GM21381 (cell line): ENCODE data around the gene PEAK3.

Source experiments
- ATAC-seq: cut with Tn5 transposase; IDR thresholded peaks from one replicate; pipeline ENCODE4 v1.9.1; 2021; ENCODE audit warnings: mild to moderate bottlenecking, moderate library complexity; ENCODE audit not compliant: unreplicated experiment

Gene PEAK3

GRCh38 chr19:2227415-2228156, 54.4 kb downstream of the PEAK3 start:
- ATAC-seq, result no peak

- ATAC-seq, result no peak
Measured at GRCh38 chr19:2226840-2227360, 55.1 kb downstream of the PEAK3 start.

DNA sequence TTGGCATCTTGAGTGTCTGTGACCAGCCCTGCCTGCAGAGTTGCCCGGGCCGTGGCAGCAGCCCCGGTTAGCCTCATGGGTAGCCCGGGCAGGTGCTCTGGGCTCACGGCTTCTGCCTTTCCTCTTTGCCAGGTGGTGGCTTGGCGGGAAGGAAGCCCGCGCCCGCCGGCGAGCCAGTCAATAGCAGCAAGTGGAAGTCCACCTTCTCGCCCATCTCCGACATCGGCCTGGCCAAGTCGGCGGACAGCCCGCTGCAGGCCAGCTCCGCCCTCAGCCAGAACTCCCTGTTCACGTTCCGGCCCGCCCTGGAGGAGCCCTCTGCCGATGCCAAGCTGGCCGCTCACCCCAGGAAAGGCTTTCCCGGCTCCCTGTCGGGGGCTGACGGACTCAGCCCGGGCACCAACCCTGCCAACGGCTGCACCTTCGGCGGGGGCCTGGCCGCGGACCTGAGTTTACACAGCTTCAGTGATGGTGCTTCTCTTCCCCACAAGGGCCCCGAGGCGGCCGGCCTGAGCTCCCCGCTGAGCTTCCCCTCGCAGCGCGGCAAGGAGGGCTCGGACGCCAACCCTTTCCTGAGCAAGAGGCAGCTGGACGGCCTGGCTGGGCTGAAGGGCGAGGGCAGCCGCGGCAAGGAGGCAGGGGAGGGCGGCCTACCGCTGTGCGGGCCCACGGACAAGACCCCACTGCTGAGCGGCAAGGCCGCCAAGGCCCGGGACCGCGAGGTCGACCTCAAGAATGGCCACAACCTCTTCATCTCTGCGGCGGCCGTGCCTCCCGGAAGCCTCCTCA, 55.7 kb downstream of the PEAK3 start:
- ATAC-seq, result no peak

- ATAC-seq, result no peak
Measured at GRCh38 chr19:2225415-2226050, 56.4 kb downstream of the PEAK3 start.

DNA sequence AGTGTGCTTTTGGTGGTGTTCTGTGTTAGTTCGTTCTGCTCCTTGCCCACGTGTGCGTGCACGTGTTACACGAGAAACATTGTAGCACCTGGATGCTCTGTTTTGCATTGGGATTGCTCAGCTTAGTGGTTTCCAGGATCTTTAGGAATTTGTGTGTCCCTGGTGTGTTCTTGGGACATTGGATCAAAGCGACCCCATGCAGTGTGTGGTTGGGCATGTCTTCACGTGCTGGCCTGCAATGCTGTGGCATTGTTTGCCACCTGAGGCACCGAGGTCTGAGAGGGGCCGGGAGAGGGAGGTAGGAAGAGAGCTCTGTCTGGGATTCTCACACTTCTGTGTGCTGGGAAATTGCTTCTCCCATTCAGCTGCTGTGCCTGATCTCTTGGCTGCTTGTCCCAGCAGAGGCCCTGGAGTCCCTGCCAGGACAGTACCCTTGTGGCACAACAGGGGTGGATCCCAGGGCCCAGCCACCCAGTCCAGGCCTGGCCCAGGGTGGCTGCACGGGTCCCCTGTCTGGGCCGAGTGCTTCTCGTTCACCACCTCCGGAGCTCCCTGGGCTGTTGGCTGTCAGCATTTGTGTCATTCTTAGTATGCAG, 57.1 kb downstream of the PEAK3 start:
- no peak for ATAC-seq
